ENCODE results near the gene NSMF.

NSMF gene

GRCh38 chr9:137459152-137459600 lies at the start of gene NSMF:
Gene NSMF, minus strand, starts transcription at chr9:137459334. Its CDS starts 232 bp downstream, at chr9:137459102.
- DNase-seq = peak; percentile 94

GRCh38 chr9:137506702-137507171 lies 47.6 kb upstream of the NSMF start:
- DNase-seq = no peak

- DNase-seq = no peak
Measured at GRCh38 chr9:137506274-137506673, 47.1 kb upstream of the NSMF start.

GRCh38 chr9:137505421-137506140 lies 46.4 kb upstream of the NSMF start:
- DNase-seq = no peak

- DNase-seq = no peak
Measured at GRCh38 chr9:137504432-137504777, 45.3 kb upstream of the NSMF start.

- no peak for DNase-seq
Measured at GRCh38 chr9:137502008-137502911, 43.1 kb upstream of the NSMF start.

GRCh38 chr9:137501457-137501856 lies 42.3 kb upstream of the NSMF start:
- no peak for DNase-seq

- no peak for DNase-seq
Measured at GRCh38 chr9:137500666-137501397, 41.7 kb upstream of the NSMF start.

GRCh38 chr9:137499858-137500661 lies 40.9 kb upstream of the NSMF start:
- DNase-seq = no peak

- no peak for DNase-seq
Measured at GRCh38 chr9:137499416-137499815, 40.3 kb upstream of the NSMF start.

GRCh38 chr9:137498720-137499150 lies 39.6 kb upstream of the NSMF start:
- no peak for DNase-seq

GRCh38 chr9:137497921-137498719 lies 39.0 kb upstream of the NSMF start:
- no peak for DNase-seq

- DNase-seq = no peak
Measured at GRCh38 chr9:137496601-137497375, 37.7 kb upstream of the NSMF start.

- no peak for DNase-seq
Measured at GRCh38 chr9:137494550-137495351, 35.6 kb upstream of the NSMF start.

- DNase-seq = peak in 1 of 2 donors; percentile 28
Measured at GRCh38 chr9:137494104-137494544, 35.0 kb upstream of the NSMF start.

- no peak for DNase-seq
Measured at GRCh38 chr9:137493364-137494103, 34.4 kb upstream of the NSMF start.

- peak; percentile 10 to 26 for DNase-seq
Measured at GRCh38 chr9:137492464-137493363, 33.6 kb upstream of the NSMF start.

Measured in CD4-positive, alpha-beta T cell treated with Interleukin-1 beta for 1 hour (primary cell).